ENCODE measurements around the gene FAM20C. TPM values are rescaled to one million over a fixed set of nuclear protein-coding genes. Genes with fewer than 3 reads are reported as not detected.
"Not testable (repeated sequence)": the region's sequence is repeated elsewhere in the genome, so short reads cannot be mapped to it uniquely, and the experiment has no call there.

The FAM20C gene
- total RNA-seq, 1 donor from 2014 or later = 18.5 TPM

- no peak for DNase-seq (ENCODE audit: extremely low read depth, low read depth, low spot score)
These were observed 2.2 kb upstream of the FAM20C start for GRCh38 chr7:190196-190595.

DNA sequence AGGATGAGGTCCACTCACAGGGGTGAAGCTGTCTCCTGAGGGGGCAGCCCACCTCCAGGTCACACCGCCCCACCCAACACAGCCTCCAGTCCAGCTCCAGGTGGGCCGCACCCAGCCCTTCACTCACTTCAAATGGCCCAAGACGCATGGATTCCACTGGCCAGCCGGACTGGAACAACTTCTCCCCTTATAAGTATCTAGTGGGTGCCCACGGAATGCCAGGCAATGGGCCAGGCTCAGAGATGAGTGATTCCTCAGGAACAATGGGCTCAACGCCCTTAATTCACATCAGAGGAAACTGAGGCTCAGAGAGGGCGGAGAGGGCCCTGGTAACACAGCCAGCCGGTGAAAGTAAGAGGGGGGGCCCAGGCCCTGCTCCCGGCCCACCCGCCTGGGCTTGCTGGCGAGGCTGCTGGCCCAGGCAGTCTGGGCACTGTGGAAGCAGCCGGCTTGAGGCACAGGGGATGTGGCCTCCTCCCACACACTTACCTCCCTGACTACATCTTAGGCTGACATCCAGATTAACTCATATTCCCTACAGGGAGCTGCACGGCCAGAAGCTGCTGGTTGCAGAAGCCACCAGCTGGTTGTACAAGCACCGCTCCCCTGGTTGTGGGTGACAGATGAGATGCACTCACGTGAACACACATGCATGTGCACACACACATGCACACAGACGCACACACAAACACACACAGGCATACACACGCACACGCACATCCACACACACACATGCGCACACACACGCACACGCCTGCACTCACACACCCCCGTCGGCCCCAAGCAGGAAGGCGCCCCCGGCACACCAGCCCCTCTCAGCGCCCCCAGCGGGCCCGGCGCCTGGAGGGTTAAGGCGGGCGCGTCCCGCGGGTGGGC lies 1.0 kb upstream of the FAM20C start:
- DNase-seq (ENCODE audit: extremely low read depth, low read depth, low spot score) = no peak

- no peak for DNase-seq (ENCODE audit: extremely low read depth, low read depth, low spot score)
These were observed 520 bp downstream of the FAM20C start for GRCh38 chr7:192701-193480.

- DNase-seq (ENCODE audit: extremely low read depth, low read depth, low spot score) = no peak
These were observed 1.3 kb downstream of the FAM20C start for GRCh38 chr7:193481-194251.

GRCh38 chr7:194252-195009 lies 2.1 kb downstream of the FAM20C start:
- no peak for DNase-seq (ENCODE audit: extremely low read depth, low read depth, low spot score)

- no peak for DNase-seq (ENCODE audit: extremely low read depth, low read depth, low spot score)
These were observed 2.8 kb downstream of the FAM20C start for GRCh38 chr7:195010-195829.

- DNase-seq (ENCODE audit: extremely low read depth, low read depth, low spot score) = no peak
These were observed 3.4 kb downstream of the FAM20C start for GRCh38 chr7:195830-196128.

- no peak for DNase-seq (ENCODE audit: extremely low read depth, low read depth, low spot score)
These were observed 3.9 kb downstream of the FAM20C start for GRCh38 chr7:196283-196682.

DNA sequence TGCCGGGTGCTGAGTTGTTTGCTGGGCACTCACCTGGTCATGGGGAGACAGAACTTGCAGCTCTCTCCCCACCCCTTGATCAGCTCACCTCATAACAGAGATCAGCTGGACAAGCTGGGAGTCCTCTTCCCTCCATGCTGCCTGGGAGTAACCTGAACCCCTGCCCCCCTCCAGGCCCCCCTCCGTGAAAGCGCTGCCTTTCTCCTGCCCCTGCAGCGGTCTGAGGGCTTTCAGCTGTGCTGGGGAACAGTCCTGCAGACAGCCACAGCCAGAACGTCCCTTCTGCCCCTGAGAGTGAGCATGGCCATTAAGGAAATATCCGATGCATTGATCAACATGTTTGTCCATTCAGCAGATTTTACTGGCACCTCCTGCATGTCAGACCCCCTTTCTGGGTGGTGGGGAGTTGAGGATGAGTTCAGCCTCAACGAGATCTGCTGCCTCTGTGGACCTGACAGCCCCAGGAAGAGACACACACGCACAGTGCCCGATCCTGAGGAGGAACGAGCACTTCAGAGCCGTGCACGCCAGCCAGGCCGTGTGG lies 4.5 kb downstream of the FAM20C start:
- no peak for DNase-seq (ENCODE audit: extremely low read depth, low read depth, low spot score)

DNA sequence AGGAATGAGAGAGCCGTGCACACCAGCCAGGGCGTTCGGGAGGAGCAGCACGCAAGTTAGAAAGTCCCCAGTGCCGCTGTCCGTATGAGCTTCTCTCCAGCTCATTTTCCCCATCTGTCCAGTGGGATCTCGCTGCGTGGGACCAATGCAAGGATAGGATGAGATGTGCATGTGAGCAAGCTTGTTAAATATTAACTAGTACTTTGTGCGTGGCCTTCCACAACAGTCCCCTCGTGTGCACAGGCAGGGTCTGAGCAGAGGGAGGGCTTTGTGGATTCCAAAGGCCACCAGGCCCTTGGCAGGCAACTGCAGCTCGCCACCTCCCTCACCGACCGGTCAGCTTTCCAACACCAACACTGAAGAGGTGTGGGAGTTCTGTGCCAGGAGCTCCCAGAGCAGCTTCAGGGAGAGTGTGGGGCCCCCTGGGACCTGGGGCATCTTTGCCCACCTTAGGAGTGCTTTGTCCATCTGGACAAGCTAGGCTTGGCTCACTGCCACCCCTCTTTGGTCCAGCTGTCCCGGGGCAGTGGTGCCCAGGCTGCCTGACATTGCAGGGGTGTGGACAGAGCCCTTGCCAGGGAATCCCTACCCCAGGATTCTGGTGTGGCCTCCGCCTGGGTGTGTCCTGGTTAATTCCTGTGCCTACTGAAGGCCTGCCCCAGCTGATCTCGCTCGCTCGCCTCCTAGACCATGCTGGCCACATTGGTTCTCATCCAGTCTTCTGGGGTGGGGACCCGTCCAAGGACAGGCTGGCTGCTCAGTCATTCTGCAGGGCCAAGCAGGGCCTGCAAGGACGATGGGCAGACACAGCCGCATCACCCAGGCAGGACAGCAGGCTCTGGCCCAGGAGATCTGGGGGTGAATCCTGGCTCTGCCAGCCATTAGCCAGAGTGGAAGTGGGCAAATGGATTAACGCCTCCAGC lies 5.3 kb downstream of the FAM20C start:
- no peak for DNase-seq (ENCODE audit: extremely low read depth, low read depth, low spot score)

DNA sequence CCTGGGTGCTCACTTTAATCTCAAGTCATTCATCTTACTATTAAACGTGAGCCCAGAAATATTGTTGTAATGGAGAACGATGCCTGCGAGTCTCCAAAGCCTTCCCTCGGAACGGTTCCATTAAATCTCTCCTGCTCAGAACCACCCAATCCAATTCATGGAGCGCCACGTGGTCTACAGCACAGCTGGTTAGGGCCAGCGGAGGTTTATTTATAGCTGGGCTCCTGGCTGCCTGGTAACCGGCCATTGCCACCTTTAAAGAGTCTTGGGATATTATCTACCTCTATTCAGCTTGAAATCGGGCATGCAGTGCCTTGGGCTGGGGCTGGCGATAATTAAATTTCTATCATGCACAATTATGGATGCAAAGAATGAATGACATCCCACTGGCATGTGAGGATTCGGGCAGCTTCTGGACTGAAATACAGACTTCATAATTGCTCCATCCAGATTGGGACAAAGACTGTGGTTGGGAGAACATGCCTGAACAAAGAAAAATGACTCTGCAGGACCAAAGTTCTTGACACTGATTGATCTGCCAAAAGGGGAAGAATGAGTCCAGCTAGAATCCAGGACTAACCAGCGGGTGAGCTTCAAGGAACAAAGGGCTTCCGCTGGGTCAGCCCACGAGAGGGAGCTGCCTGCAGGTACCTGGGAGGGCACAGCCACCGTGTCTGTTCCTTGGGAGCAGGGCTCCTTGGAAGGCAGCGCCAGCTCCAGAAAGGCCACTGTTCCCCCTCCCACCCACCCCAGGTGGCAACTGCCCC lies 7.3 kb downstream of the FAM20C start:
- DNase-seq (ENCODE audit: extremely low read depth, low read depth, low spot score) = no peak

DNA sequence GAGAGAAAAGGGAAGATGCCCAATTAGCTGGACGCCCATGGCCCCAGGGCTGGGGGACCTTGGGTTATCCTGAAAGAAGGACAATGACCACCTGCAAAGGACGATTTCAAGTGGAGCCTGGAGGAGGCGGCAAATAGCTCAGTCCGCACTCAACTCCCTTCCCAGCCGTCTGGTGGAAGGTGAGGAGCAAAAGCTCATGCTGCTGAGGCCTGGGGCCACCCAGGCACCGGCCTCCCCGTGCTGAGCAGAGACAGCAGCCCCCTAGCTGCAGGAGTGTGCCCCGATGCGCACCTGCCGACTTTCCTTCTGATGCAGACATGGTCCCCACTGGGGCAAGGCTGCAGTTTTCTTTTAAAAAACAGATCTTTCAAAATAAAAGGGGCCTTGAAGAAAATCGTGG lies 7.9 kb downstream of the FAM20C start:
- DNase-seq (ENCODE audit: extremely low read depth, low read depth, low spot score) = no peak

- no peak for DNase-seq (ENCODE audit: extremely low read depth, low read depth, low spot score)
These were observed 8.3 kb downstream of the FAM20C start for GRCh38 chr7:200704-201103.

DNA sequence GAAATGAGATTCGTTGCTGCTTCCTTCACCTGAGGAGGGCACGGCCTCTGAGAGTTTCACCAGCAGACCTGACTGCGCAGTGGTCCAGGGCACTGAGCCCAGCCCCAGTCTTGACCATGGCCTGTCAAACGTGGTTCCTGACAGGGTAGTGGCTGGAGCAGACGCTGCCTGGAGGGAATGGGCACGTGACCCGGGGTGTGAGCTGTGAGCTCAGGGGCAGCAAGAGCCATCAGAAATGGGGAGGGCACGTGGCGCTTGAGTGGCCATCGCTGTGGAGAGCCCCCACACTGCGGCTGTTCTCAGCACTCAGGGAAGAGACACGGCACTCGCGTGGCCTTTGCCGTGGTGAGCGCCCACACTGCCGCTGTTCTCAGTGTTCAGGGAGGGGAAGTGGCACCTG lies 12.0 kb downstream of the FAM20C start:
- DNase-seq (ENCODE audit: extremely low read depth, low read depth, low spot score) = no peak

GRCh38 chr7:205115-206010 lies 13.0 kb downstream of the FAM20C start:
- no peak for DNase-seq (ENCODE audit: extremely low read depth, low read depth, low spot score)

- DNase-seq (ENCODE audit: extremely low read depth, low read depth, low spot score) = not testable (repeated sequence)
These were observed 14.0 kb downstream of the FAM20C start for GRCh38 chr7:206351-206750.
